KOPT-K1 (cell line): ENCODE measurements around the gene TGM3.
"Not testable (repeated sequence)": the region's sequence is repeated elsewhere in the genome, so short reads cannot be mapped to it uniquely, and the experiment has no call there.

Experiments
- H3K27ac ChIP-seq: fragments of 200-600 bp; sonication (generic); 2 replicates; pipeline ENCODE4 v1.5.1; 2016; ENCODE audit warnings: antibody characterized with exemption, mild to moderate bottlenecking, low read depth, low read length; ENCODE audit not compliant: poor library complexity, severe bottlenecking
- H3K36me3 ChIP-seq: fragments of 200-600 bp; sonication (generic); 2 replicates; pipeline ENCODE4 v1.5.1; 2017; ENCODE audit warnings: antibody characterized with exemption, mild to moderate bottlenecking, low read length, moderate library complexity; ENCODE audit not compliant: insufficient read depth
- H3K9me3 ChIP-seq: fragments of 200-600 bp; sonication (generic); 2 replicates; pipeline ENCODE4 v1.5.1; 2017; ENCODE audit warnings: antibody characterized with exemption, low read length, mild to moderate bottlenecking; ENCODE audit not compliant: insufficient read depth, poor library complexity, severe bottlenecking

TGM3 gene, protein sequence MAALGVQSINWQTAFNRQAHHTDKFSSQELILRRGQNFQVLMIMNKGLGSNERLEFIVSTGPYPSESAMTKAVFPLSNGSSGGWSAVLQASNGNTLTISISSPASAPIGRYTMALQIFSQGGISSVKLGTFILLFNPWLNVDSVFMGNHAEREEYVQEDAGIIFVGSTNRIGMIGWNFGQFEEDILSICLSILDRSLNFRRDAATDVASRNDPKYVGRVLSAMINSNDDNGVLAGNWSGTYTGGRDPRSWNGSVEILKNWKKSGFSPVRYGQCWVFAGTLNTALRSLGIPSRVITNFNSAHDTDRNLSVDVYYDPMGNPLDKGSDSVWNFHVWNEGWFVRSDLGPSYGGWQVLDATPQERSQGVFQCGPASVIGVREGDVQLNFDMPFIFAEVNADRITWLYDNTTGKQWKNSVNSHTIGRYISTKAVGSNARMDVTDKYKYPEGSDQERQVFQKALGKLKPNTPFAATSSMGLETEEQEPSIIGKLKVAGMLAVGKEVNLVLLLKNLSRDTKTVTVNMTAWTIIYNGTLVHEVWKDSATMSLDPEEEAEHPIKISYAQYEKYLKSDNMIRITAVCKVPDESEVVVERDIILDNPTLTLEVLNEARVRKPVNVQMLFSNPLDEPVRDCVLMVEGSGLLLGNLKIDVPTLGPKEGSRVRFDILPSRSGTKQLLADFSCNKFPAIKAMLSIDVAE

DNA sequence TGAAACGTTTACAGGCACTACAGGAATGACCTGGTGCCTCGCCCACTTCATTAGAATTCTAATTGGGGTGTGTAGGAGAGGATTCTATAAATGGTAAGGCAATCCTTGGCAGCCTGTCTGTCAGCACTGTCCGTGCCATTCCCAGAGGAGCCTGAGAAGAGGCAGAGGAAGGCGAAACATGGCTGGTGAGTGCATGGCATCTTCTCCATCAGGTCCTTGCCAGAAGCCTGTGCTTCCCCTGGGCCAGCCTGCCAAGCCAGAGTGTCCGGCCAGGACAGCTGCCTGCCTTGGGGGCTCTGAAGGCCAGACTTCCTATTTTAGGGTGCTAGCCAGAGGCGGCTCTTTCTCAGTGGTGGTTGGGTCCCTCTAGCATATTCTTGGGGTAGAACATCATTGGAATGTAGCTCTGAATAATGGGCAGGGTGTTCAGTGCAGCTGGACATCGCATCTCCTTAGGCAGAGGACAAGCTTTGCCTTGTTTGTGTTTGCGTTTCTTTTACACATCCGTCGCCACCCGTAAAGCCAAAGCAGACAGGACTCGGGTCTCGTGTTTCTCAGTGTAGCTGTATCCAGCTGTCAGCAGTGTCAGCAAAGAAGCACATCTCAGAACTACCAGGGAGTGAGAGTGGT is at the start of gene TGM3:
Gene TGM3 (plus strand): TSS at position 116 of the 630 bp plus-strand sequence. CDS start 63 bp downstream, at position 179.
- no peaks in the 10 kb centered on the region for H3K9me3 ChIP-seq
- no peak within 1 kb of the TSS for H3K27ac ChIP-seq
- no peaks in the 10 kb centered on the region for H3K36me3 ChIP-seq

DNA sequence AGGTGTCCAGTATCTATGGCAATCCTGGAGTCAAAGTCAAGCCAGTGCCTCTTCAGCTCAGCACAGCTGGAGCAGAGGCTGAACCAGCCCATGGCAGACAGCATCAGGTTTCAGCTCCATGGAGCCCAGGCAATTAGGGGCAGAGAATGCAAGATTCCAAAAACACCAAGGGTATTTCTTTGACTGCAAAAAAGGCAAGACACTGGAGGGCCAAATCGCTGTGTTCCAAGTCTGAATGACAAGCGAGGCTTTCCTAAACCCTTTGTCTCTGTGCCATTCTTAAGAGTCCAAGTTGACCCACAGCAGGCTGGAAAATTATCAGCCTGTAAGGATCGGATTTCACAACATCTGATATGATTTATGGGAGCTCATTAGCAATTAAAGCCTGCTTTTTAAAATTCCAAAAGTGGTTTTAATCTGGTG is 49.7 kb upstream of the TGM3 start:
- H3K36me3 ChIP-seq = no peaks in the 10 kb centered on the region
- H3K27ac ChIP-seq = no peak overlapping the region
- no peaks in the 10 kb centered on the region for H3K9me3 ChIP-seq

DNA sequence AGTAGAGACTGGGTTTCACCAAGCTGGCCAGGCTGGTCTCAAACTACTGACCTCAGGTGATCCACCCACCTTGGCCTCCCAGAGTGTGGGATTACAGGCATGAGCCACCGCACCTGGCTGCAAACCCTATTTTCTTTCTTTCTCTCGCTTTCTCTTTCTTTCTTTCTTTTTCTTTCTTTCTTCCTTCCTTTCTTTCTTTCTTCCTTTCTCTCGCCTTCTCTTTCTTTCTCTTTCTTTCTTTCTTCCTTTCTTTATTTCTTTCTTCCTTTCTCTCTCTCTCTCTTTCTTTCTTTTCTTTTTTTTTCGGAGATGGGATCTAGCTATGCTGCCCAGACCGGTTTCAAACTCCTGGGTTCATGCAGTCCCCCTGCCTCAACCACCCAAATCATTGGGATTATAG is 47.0 kb upstream of the TGM3 start:
- Histone ChIP-seq H3K36me3 (no peaks in the 10 kb centered on the region), H3K9me3 (no peaks in the 10 kb centered on the region), H3K27ac (no peak overlapping the region)

DNA sequence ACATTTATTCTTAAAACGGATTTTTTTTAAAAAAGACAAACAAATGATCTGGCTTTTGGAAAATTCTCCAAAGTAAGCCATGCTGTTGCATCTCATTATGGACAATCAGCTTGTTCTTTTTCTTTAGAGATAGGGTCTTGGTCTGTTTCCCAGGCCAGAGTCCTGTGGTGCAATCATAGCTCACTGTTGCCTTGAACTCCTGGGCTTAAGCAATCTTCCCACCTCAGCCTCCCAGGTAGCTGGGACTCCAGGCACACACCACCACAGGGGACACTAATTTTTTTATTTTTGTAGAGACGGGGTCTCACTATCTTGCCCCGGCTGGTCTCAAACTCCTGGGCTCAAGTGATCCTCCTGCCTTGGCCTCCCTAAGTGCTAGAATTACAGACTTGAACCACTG is 45.9 kb upstream of the TGM3 start:
- Histone ChIP-seq H3K27ac (no peak overlapping the region), H3K36me3 (no peaks in the 10 kb centered on the region), H3K9me3 (no peaks in the 10 kb centered on the region)

DNA sequence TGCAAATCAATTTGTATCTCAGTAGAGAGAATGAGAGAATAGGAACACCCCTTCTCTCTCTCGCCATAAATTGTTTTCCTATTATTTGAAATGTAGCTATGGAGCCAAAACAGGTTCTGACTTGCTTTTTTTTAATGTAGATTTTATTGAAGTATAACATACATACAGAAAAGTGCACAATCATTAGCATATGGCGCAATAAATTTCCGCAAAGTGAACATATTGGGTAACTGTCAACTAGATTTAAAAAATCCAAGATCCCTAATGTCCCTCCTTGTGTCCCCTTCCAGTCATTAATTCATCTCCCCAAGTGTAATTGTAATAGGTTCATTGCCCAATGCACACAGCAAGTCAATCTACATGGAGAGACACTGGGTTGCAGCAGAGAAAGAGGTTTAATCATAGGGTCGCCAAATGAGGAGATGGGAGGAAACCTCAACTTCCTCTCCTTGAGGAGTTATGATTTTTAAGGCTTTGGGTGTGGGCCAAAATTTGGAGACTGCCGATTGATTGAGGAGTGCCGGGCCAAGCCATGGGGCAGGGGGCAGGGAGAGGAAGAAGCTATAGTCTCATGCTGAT is 43.3 kb upstream of the TGM3 start:
- Histone ChIP-seq H3K36me3 (no peaks in the 10 kb centered on the region), H3K27ac (no peak overlapping the region), H3K9me3 (no peaks in the 10 kb centered on the region)

DNA sequence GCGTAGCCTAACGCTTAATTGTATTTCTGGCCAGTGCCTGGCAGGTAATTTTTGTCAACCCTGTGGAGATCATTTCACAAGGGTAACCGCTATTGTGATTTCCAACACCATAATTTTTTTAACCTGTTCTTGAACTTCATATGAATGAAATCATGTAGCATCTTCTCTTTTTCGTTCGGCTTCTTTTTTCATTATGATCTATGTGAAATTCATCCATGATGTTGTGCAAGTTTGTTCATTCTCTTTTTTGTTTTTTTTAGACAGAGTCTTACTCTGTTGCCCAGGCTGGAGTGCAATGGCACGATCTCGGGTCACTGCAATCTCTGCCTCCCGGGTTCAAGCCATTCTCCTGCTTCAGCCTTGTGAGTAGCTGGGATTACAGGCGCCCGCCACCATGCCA is 42.5 kb upstream of the TGM3 start:
- Histone ChIP-seq H3K27ac (no peak overlapping the region), H3K9me3 (no peaks in the 10 kb centered on the region), H3K36me3 (no peaks in the 10 kb centered on the region)

DNA sequence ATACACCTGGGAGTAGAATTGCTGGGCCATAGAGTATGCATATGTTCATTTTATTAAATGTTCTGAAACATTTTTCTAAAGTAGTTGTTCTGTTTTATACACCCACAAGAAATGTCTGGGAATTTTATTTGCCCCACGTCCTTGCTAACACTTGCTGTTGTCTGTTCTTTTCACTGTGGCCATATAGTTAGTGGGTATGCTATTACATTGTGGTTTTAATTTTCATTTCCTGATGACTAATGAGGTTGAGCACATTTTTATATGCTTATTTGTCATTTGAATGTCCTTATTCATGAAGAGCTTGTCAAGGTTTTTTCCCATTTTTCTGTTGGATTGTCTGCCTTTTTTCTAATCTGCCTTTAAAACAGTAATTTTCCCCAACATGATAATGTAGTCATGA is 41.5 kb upstream of the TGM3 start:
- Histone ChIP-seq H3K36me3 (no peaks in the 10 kb centered on the region), H3K27ac (no peak overlapping the region), H3K9me3 (no peaks in the 10 kb centered on the region)

DNA sequence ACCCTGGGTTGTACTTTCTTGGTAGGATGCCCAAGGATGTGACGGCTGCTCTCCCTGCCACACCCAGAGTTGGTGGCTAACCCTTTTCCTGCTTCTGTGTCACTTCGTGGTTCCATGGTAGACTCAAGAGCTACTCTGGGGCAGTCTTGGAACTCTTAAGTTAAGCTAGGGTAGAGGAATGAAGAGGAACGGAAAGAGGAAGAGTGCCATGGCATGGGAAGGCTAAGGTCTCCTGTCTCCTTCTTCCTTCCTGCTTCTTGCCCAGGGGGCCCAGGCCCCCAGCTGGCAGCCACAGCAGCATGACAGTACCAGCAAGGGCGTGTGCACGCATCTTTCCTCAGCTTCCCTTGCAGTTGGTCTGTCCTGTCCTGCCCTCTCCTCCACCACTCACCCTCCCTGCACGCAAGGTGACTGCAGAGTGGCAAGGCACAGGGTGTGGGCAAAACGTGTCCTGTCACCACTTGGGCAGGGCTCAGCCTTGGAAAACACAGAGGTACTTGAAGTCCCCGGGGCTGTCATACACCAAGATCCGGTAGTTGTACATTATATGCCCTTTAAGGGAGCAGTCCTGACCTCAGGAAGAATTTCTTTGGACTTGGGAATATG is 39.8 kb upstream of the TGM3 start:
- H3K27ac ChIP-seq = no peak overlapping the region
- no peaks in the 10 kb centered on the region for H3K36me3 ChIP-seq
- no peaks in the 10 kb centered on the region for H3K9me3 ChIP-seq

DNA sequence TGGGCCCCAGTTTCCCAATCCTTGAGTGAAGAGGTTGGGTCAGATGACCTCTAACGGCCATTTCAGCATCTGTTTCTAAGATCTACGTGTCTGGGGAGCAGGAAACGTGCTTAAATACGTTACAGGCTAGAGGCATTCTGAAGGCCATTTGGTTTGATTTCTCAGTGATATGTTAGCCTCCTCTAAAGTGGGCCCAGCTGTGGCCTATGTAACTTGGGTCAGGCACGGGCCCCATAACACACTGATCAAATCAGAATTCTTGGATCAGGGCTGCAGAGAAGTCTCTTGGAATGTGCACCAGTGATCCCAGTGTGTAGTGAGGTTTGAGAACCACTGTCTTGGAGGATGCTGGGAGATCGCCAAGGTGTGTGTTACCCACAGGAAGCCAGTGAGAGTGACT is 36.1 kb upstream of the TGM3 start:
- no peaks in the 10 kb centered on the region for H3K36me3 ChIP-seq
- no peak overlapping the region for H3K27ac ChIP-seq
- no peaks in the 10 kb centered on the region for H3K9me3 ChIP-seq

DNA sequence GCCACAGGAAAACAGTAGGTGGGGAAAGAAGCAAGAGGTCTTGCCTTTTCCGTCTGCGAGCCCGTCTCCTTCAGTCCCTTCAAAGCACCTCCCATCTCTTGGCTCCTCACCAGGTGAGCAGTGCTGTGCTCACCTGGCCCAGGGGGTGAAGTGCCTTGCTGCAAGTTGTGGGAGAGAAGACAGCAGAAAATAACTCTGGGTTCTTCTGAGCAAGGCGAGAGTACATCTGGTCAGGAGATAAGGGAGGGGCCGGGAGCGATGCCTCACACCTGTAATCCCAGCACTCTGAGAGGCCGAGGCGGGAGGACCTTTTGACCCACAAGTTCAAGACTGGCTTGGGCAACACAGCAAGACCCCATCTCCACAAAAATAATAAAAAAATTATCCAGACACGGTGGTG is 35.6 kb upstream of the TGM3 start:
- H3K27ac ChIP-seq = no peak overlapping the region
- H3K36me3 ChIP-seq = no peaks in the 10 kb centered on the region
- H3K9me3 ChIP-seq = no peaks in the 10 kb centered on the region

DNA sequence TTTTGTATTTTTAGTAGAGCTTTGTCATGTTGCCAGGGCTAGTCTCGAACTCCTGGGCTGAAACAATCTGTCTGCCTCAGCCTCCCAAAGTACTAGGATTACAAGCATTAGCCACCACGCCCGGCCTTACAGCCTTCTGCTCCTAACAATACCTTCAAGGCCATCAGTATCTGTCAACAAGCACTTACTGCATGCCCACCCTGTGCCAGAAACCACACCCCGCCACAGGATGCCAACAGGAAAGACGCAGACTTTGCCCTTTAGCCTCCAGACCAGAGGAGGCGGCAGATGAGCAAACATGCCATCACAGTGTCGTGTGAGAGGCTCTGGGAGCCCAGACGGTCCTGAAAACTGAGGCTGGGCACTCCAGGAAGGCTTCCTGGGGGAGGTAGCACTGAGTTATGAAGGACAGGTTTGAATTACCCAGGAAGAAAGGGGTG is 34.7 kb upstream of the TGM3 start:
- H3K9me3 ChIP-seq = no peaks in the 10 kb centered on the region
- H3K27ac ChIP-seq = no peak overlapping the region
- H3K36me3 ChIP-seq = no peaks in the 10 kb centered on the region

DNA sequence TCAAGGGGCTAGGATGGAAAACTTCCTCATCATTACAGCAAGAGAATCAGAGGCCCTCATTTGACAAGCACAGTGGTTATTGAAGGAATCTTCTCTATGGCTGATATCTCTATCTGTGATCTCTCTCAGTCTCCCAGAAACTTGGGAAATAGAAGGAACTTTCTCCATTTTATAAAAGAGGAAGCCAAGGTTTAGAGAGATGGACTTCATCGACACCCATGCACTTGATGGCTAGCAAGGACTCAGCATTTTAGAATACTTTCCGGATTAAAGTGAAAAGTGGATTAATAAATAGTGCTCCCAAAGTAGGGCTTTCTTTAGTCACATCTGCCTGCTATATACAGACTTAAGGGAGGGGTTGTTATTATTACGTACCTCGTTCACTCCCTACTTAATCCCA is 34.2 kb upstream of the TGM3 start:
- H3K27ac ChIP-seq = no peak overlapping the region
- no peaks in the 10 kb centered on the region for H3K36me3 ChIP-seq
- H3K9me3 ChIP-seq = no peaks in the 10 kb centered on the region

DNA sequence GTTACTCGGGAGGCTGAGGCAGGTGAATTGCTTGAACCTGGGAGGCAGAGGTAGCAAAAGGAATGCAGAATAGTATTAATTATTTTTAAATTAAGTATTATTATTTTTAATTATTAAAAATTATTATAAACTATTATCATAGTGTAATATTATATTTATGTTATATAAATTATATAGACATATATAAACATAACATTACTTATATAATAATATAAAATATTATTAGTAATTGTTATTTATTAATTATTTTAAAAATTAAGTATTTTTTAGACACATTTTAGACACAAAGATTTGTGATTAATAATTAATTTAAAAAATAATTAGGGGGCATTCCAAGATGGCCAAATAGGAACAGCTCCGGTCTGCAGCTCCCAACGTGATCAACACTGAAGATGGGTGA is 31.7 kb upstream of the TGM3 start:
- no peaks in the 10 kb centered on the region for H3K36me3 ChIP-seq
- H3K9me3 ChIP-seq = no peaks in the 10 kb centered on the region
- H3K27ac ChIP-seq = no peak overlapping the region

DNA sequence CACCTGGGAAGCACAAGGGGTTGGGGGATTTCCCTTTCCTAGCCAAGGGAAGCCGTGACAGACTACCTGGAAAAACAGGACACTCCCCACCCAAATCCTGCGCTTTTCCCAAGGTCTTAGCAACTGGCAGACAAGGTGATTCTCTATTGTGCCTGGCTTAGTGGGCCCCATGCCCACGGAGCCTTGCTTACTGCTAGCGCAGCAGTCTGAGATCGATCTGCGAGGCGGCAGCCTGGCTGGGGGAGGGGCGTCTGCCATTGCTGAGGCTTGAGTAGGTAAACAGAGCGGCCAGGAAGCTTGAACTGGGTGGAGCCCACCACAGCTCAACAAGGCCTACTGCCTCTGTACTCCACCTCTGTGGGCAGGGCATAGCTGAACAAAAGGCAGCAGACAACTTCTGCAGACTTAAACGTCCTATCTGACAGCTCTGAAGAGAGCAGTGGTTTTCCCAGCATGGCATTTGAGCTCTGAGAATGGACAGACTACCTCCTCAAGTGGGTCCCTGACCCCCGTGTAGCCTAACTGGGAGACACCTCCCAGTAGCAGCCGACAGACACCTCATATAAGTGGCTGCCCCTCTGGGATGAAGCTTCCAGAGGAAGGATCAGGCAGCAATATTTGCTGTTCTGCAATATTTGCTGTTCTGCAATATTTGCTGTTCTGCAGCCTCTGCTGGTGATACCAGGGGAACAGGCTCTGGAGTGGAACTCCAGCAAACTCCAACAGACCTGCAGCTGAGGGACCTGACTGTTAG is 31.0 kb upstream of the TGM3 start:
- H3K27ac ChIP-seq, H3K9me3 ChIP-seq, H3K36me3 ChIP-seq: not testable (repeated sequence)
